ENCODE results near the gene ELK1. TPM values are rescaled to one million over a fixed set of nuclear protein-coding genes. Genes with fewer than 3 reads are reported as not detected.

ELK1 gene
- polyA plus RNA-seq, 1 donor (not counting 4 experiments of a cell fraction or from before 2014, with no cell fraction given), result 12.9 TPM

GRCh38 chrX:47612418-47612817, 37.9 kb downstream of the ELK1 start:
- FAIRE-seq (no peak), DNase-seq (ENCODE audit: low read depth, low spot score) (no peak)
- H3K4me2 ChIP-seq (ENCODE audit: control insufficient read depth, extremely low read depth, insufficient read depth, low read depth, low read length), result no peak overlapping the region
- TF ChIP-seq EZH2 (IDR thresholded peaks at IDR 0.05; ENCODE audit: low read length), result no peak
- TF ChIP-seq CTCF (optimal IDR thresholded peaks at IDR 0.05 in 1 of 3, IDR thresholded peaks at IDR 0.05 in 1 of 3, conservative IDR thresholded peaks at IDR 0.05 in 1 of 3; ENCODE audit: extremely low read depth in 1 of 3, insufficient read depth in 2 of 3, low read length in 3 of 3), result no peak
- H2AFZ ChIP-seq (ENCODE audit: control insufficient read depth, low read length), result no peak overlapping the region
- H3K27ac ChIP-seq (ENCODE audit: control insufficient read depth, insufficient read depth, low read length), result no peak overlapping the region
- no peaks in the 10 kb centered on the region for H3K27me3 ChIP-seq (ENCODE audit: control insufficient read depth, extremely low read depth, insufficient read depth, low read length)
- H3K9ac ChIP-seq (ENCODE audit: control insufficient read depth, extremely low read depth, insufficient read depth, low read length), result no peak overlapping the region
- no peaks in the 10 kb centered on the region for H3K36me3 ChIP-seq (ENCODE audit: control insufficient read depth in 2 of 2, extremely low read depth in 1 of 2, insufficient read depth in 2 of 2, low read length in 2 of 2)
- H4K20me1 ChIP-seq (ENCODE audit: control insufficient read depth, extremely low read depth, insufficient read depth, low read length), result no peaks in the 10 kb centered on the region
- H3K9me3 ChIP-seq (ENCODE audit: control insufficient read depth, low read depth, low read length), result no peaks in the 10 kb centered on the region
- no peaks in the 10 kb centered on the region for H3K9me1 ChIP-seq (ENCODE audit: control insufficient read depth, extremely low read depth, insufficient read depth, low read length)
- H3K79me2 ChIP-seq (ENCODE audit: control insufficient read depth, insufficient read depth, low read length), result no peaks in the 10 kb centered on the region
- H3K4me1 ChIP-seq (ENCODE audit: control insufficient read depth, extremely low read depth, insufficient read depth, low read length), result no peaks in the 10 kb centered on the region
- no peak overlapping the region for H3K4me3 ChIP-seq (ENCODE audit: control insufficient read depth in 2 of 3, extremely low read depth in 1 of 3, insufficient read depth in 2 of 3, low read depth in 1 of 3, low read length in 3 of 3)
- dilution Hi-C loops (cut with MboI; ENCODE audit: extremely low pct_ligation_motif_present, low sequenced_read_pairs), result no loop called here

DNA sequence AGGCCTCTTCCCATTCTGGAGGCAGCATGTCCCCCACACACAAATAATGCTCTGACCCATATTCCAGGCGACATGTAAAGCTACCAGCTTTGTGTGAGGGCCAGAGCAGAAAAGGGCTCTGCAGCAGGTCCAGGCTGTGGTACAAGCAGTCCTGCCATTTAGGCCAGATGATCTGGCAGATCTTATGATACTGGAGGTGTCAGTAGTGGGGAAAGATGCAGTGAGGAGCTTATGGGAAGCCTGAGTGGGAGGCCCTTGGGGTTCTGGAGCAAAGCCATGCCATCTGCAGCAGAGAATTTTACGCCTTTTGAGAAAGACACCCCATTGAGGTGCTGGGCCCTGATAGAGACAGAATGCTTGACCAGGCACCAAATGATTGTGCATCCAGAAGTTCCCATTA, 38.4 kb downstream of the ELK1 start:
- H3K9me3 ChIP-seq (ENCODE audit: control insufficient read depth, low read depth, low read length), result no peaks in the 10 kb centered on the region
- no peaks in the 10 kb centered on the region for H3K4me1 ChIP-seq (ENCODE audit: control insufficient read depth, extremely low read depth, insufficient read depth, low read length)
- H3K4me3 ChIP-seq (ENCODE audit: control insufficient read depth in 2 of 3, extremely low read depth in 1 of 3, insufficient read depth in 2 of 3, low read depth in 1 of 3, low read length in 3 of 3), result no peak overlapping the region
- TF ChIP-seq EZH2 (IDR thresholded peaks at IDR 0.05; ENCODE audit: low read length) (no peak), CTCF (optimal IDR thresholded peaks at IDR 0.05 in 1 of 3, IDR thresholded peaks at IDR 0.05 in 1 of 3, conservative IDR thresholded peaks at IDR 0.05 in 1 of 3; ENCODE audit: extremely low read depth in 1 of 3, insufficient read depth in 2 of 3, low read length in 3 of 3) (no peak)
- no peak overlapping the region for H3K27ac ChIP-seq (ENCODE audit: control insufficient read depth, insufficient read depth, low read length)
- no peak overlapping the region for H2AFZ ChIP-seq (ENCODE audit: control insufficient read depth, low read length)
- H3K9ac ChIP-seq (ENCODE audit: control insufficient read depth, extremely low read depth, insufficient read depth, low read length), result no peak overlapping the region
- FAIRE-seq (no peak), DNase-seq (ENCODE audit: low read depth, low spot score) (no peak)
- no peak overlapping the region for H3K4me2 ChIP-seq (ENCODE audit: control insufficient read depth, extremely low read depth, insufficient read depth, low read depth, low read length)
- H3K79me2 ChIP-seq (ENCODE audit: control insufficient read depth, insufficient read depth, low read length), result no peaks in the 10 kb centered on the region
- dilution Hi-C loops (cut with MboI; ENCODE audit: extremely low pct_ligation_motif_present, low sequenced_read_pairs), result no loop called here
- H3K9me1 ChIP-seq (ENCODE audit: control insufficient read depth, extremely low read depth, insufficient read depth, low read length), result no peaks in the 10 kb centered on the region
- H4K20me1 ChIP-seq (ENCODE audit: control insufficient read depth, extremely low read depth, insufficient read depth, low read length), result no peaks in the 10 kb centered on the region
- no peaks in the 10 kb centered on the region for H3K27me3 ChIP-seq (ENCODE audit: control insufficient read depth, extremely low read depth, insufficient read depth, low read length)
- no peaks in the 10 kb centered on the region for H3K36me3 ChIP-seq (ENCODE audit: control insufficient read depth in 2 of 2, extremely low read depth in 1 of 2, insufficient read depth in 2 of 2, low read length in 2 of 2)
